GM19324 (cell line): Measurements from ENCODE around the gene ZBTB3.
"Not testable (repeated sequence)": the region's sequence is repeated elsewhere in the genome, so short reads cannot be mapped to it uniquely, and the experiment has no call there.

Experiments used
- ATAC-seq: cut with Tn5 transposase; IDR thresholded peaks from one replicate; pipeline ENCODE4 v1.9.1; 2021; ENCODE audit warnings: mild to moderate bottlenecking, moderate library complexity; ENCODE audit not compliant: unreplicated experiment, low FRiP score

The ZBTB3 gene

DNA sequence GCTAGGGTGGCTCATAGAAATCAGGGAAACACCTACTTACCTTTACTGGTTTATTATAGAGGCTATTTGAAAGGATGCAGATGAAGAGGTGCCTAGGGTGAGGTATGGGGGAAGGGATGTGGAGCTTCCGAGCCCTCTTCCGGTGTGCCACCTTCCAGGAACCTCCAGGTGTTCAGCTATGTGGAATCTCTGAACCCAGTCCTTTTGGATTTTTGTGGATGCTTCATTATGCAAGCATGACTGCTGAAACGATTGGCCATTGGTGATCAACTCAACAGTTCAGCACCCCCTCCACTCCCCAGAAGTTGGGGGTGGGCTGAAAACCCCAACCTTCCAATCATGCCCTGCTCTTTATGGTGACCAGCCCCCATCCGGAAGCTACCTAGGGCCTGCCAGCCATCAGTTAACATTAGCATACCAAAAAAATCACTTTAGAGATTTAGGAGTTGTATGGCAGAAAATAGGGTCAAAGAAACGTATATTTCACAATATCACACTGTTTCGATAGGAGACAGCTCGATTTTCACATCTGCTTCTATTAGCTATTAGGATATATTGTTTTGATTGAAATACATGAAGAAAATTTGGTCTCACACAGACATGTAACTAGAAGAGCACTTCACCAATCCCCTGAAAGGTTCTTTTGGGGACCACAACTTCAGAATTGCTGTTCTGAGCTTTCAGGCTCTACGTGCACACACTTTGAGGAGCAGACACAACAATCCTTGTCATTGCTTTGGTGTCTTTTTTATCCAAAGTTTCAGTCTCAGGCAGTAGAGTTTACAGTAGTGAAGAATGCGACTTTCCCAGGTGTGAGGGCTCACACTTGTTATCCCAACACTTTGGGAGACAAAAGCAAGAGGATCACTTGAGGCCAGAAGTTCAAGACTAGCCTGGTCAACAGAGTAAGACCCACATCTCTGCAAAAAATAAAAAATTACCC, 4.2 kb upstream of the ZBTB3 start:
- no peak for ATAC-seq

DNA sequence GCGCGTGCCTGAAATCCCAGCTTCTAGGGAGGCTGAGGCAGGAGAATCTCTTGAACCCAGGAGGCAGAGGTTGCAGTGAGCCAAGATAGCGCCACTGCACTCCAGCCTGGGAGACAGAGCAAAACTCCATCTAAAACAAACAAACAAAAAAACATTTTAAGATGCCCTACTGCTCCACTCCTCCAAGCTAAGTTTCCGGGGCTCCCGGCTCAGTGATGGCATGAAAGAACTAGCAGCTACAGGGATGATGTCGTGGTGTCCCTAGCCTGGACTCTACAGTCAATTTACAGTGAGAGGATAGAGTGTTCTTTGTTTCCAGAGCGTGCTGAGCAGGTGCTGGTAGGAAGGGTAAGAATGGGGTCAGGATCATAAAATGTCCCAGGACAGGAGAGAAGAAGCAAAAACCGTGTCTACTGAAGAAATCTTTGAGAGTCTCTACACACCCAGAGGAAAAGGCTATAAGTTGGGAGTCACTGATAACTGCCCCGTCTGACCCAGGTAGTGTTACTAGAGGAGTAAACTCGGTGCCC, 1.2 kb upstream of the ZBTB3 start:
- ATAC-seq: no peak

DNA sequence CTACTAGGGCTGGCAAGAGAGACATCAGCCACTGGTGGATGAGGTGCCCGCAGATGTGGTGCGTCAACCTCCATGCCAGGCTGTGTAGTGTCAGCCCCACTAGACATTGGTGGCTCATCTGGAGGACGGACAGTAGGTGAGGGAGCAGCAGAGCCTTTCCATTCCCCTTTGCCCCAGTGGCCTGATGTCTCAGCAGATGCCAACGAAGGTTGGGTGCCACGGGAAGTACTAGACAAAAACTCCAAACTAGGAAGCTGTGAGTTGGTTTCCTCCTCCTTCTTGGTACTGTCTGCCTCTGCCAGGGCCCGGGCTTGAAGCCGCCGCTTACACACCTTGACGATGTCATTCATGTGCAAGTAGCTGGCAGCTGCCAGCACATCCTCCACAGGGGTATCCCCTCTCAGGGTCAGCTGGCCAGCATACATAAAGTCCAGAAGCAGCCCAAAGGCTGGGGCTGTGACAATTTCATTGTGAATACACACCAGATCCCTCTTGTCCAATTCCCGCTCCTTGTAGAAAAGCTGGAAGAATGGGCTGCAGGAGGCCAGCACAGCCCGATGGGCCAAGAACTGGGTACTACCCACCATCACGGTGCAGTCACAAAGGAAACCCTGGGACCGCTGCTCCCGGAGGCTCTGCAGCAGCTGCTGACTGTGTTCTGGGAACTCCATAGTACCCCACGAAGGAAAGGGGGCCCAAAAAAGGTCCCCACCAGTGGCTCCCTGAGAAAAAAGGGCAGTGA, 795 bp downstream of the ZBTB3 start:
- ATAC-seq: no peak

DNA sequence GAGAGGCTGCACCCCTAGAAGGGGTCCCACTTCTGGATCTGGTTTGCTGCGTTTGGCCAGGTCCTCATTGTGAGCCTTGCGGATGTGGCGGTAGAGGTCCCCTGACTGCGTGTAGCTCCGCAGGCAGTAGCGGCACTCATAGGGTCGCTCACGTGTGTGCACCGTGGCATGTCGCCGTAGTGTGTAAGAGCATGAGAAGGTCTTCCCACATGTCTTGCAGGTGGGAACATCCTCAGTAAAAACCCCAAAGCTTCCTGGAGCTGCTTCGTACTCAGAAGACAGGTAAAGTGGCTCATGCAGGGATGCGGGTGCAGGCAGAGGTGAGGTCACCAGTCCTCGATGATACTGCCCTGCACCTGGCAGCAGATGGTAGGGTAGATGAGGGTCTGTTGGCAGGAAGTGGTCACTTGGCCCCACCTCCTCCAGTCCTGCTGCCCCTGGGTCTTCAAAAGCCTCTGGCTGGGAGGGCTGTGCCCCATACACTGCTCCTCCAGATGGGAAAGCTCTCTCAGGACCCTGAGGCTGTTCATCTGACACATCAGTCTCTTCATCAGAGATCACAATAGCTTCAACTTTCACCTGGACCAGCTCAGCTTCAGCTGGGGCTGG, 1.7 kb downstream of the ZBTB3 start:
- ATAC-seq: no peak

DNA sequence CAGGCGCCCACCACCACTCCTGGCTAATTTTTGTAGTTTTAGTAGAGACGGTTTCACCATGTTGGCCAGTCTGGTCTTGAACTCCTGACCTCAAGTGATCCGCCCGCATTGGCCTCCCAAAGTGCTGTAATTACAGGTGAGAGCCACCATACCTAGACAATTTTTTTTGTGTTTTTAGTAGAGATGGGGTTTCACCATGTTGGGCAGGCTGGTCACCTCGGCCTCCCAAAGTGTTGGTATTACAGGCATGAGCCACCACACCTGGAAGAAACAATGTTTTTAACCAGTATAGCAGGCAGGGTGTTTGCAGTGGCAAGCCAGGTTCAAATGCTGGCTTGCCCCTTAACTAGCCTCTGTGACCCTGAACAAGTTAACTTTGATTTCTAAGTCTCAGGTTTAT, 4.0 kb downstream of the ZBTB3 start:
- ATAC-seq: not testable (repeated sequence)

DNA sequence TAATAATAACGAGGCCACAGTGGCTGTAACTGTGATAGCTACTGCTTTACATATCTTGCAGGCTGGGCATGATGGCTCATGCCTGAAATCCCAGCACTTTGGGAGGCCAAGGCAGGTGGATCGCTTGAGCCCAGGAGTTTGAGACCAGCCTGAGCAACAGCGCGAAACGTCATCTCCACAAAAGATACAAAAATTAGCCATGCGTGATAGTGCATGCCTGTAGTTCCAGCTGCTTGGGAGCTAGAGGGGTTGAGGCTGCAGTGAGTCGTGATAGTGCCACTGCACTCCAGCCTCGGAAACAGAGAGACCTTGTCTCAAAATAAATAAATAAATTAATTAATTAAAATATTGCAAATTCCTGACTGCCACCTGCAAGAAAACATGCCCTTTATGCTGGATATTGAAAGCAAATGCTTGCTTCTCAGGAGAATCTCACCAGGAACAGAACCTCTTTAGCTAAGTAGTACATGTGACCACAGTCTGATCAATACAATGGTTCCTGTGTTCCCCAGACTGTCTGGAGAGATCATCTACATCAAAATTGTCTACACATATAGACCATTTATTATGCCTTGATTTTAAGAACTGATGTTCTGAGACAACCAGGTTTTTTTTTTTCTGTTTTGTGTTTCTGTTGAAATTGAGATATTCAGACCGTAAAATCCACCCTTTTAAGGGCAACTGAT, 6.3 kb downstream of the ZBTB3 start:
- ATAC-seq: no peak

DNA sequence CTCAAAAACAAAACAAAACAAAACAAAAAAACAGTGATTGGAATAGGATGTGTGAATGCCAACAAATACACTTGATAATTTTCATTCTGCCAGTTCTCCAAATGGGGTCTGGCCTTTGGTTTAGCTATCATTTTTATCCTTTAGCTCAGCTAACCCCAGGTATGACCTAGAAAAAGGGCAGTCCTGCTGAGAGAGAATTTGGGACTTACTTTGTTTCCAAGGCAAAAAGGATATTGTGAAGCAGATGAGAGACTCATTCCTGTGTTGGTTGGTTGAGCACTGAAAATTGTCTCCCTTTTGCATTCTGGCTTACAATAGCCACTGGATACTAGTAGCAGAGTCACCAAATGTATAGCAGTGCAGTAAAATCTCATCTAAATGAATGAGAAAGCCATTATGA, 16.8 kb downstream of the ZBTB3 start:
- ATAC-seq: no peak

DNA sequence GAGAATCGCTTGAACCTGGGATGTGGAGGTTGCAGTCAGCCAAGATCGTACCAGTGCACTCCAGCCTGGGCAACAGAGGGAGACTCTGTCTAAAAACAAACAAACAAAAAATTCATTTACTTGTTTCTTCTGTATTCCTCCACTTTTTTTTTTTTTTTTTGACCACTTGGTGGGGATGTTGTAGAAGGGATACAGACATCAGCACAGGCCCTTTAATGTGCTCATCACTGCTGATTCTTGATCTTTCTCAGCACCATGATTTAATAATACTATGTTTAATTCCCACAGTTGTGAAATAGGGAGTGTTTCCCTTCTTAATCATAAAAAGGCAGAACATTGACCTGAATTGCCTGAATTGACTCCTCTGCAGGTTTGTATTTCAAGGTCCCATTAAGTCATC, 21.1 kb downstream of the ZBTB3 start:
- ATAC-seq: no peak

DNA sequence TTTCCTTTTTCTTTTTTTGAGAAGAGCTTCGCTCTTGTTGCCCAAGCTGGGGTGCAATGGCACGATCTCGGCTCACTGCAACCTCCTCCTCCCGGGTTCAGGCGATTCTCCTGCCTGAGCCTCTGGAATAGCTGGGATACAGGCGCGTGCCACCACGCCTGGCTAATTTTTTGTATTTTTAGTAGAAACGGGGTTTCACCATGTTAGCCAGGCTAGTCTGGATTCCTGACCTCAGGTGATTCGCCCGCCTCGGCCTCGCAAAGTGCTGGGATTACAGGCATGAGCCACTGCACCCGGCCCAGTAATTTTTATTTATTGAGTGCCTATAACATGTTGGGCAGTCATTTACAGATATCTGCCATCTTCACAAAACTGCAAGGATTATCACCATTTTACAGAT, 23.9 kb downstream of the ZBTB3 start:
- not testable (repeated sequence) for ATAC-seq

DNA sequence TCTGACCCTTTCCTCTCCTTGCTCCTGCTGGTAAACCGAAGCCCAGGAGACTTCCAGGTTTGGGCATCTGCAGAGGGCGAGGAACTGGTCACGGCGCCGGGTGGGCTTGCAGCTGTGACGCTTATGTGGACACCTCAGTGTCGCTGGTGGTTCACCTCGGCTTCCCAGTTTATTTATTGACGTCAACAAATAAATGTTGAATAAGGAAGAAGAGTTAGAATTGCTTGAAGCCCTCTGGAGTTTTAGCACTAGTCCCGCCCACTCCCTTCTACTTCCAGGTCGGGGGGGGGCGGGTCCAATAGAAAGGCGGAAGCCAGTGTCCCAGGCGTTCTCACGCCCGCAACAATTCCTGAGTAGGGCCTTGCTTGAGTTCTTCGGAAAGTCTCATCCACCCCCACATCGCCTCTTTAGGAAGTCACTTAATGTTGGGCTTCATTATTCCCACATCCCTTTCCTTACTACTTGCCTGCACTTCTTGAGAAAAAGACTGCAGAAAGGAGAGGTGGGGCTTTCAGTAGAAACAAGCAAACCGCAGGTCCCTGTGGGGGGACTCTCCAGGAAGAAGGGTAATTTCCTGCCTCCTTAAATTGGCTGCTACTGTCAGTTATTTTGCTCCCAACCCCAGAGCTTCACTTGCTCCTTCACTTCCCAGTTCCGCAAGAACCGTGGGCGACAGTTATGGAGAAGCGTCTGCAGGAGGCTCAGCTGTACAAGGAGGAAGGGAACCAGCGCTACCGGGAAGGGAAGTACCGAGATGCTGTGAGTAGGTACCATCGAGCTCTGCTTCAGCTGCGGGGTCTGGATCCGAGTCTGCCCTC, 25.6 kb downstream of the ZBTB3 start, which contains the start of gene TTC9C:
Gene TTC9C, plus strand, starts transcription at position 316 of the 818 bp plus-strand sequence. Its CDS starts 363 bp downstream, at position 679.
- ATAC-seq: peak; percentile 18

DNA sequence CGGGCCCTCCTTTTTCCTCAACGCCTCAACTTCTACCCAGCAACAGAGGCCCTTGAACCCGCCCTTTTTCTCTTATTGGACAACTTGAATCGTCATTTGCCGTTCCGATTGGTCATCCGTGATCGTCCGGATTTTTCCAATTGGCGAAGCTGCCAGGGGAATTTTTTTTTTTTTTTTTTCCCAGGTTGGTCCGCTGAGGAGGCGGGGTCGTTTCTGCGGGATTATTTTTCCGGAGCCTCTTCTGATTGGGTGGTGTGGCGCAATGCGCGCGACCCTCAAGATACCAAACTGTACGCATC, 26.1 kb downstream of the ZBTB3 start:
- peak; percentile 63 for ATAC-seq

DNA sequence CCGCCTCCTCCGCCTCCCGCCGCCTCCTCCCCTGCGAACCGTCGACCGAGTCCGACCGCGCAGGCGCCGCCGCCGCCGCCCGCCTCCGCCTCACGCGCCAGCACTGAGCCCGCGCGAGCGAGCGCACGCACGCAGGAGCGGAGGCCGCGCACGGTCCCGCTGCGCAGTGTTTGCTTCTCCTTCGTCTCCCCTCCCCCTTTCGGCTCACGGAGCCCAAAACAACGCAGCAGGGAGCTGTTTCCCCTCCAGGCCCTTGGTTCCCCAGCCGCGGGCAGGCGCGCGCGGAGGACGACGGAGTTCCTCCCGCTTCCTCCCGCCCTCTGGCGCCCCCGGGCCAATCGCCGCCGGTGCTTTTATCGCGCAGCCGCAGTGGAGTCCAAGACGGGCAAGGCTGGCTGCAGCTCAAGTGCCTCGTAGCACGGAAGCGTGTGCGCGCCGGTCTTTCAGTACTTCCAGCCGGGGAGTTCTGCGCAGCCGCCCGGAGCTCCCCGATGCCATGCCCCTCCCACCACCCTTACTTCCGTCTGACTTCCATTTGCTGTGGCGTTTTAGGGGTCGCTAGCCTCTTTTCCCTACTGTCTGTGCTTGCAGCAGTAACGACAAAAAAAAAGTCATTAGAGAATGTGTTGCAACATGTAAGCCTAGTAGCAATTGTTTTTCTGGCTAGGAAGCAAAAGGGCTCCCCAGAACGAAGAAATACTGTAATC, 26.6 kb downstream of the ZBTB3 start, which contains the start of gene HNRNPUL2:
Gene HNRNPUL2, minus strand, starts transcription at position 293 of the 707 bp plus-strand sequence. CDS start 301 bp downstream, outside the sequence.
- ATAC-seq: peak; percentile 83

DNA sequence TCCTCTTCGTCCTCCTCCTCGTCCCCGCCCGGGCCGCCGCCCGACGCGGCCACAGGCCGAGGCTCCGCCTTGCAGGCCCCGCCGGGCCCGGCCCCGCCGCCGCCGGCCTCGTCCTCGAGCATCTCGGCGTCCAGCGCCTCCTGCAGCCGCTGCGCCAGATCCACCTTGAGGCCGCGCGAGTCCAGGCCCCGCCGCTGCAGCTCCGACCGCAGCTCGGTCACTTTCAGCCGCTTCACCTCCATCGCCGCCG, 27.1 kb downstream of the ZBTB3 start:
- no peak for ATAC-seq

DNA sequence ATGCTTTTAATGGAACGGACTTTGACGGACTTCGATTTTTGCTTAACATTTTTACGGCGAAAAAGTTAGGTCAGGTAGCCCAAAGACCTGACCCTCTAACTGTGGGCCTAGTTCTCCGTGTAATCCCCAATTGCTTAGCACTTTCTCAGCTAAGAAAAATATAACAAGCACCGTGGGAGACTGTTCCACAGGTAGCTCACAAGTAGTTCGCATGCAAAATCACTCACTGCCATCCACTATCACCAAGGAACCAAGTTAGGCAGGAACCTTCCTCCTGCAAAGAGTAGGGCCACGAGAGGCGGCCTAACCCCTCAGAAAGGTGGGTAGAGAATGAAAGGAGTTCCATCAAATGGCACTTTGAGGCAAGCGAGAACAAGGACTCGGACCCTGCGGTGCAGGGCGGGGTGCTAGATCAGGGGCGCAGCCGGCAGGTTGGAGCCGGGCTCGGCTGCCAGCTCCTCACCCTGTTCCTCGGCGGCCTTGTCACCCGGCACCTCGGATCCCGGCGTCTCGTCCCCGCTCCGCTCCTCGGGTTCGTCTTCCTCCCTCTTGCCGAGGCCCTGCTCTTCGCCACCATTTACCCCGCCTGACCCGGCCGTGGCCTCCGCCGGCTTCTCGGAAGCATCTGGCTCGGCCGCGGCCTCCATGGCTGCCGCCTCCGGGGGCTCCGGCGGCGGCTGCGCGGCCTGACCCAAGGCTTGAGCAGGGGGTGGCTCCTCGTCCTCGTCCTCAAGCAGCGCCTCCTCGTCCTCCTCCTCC, 27.6 kb downstream of the ZBTB3 start:
- no peak for ATAC-seq

DNA sequence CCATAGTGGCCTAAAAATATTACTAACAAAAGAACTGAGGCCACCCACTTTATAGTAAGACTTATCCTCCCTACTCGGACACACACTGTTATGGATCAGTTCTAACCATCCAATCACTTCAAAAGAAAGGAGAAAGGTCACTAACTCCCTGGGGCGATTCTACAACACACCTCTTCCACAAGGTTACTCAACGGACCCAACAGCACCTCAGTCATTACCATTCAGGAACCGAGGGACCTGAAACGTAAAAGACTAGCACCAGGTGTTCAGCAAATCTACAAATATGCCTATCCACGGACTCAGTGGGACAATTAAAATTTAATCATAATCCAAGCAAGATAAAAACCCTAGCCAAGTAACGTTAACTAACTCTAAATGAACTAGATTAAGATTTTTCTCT, 28.3 kb downstream of the ZBTB3 start:
- ATAC-seq: no peak

DNA sequence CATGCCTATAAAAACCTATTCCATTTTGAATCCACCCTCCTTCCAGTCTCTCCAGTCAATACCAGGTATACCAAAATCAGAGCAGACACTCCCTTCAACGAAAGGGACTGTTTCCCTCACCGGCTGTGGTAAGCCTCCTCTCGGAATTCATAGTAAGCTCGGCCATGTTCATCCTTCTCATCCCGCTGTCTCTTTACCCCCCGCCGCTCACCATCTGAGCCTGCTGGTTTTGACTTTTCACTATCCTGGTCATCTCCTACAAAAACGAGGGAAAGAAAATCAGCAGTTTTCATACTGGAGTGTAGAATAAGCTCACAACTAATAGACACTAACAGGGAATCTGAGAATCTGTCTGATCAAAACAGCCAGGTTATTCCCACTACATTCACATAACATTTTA, 29.8 kb downstream of the ZBTB3 start:
- no peak for ATAC-seq

DNA sequence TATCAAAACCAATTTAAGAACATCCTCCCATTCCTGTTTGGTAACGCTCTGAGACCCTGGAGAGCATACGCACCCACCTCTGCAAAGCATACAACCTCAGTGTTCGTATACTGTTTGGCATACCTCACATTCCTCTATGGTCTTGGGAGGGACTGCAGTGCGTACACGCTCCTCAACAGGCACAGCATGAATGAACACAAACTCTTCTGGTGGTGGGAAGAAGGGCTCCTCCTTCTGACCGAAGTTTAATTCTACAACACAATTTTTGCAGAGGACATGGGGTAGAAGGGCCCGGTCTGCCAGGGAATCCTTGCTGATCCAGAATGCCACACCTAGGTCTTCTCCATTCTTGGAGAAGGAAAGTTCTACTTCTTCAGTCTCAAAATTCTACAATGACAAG, 32.0 kb downstream of the ZBTB3 start:
- no peak for ATAC-seq

DNA sequence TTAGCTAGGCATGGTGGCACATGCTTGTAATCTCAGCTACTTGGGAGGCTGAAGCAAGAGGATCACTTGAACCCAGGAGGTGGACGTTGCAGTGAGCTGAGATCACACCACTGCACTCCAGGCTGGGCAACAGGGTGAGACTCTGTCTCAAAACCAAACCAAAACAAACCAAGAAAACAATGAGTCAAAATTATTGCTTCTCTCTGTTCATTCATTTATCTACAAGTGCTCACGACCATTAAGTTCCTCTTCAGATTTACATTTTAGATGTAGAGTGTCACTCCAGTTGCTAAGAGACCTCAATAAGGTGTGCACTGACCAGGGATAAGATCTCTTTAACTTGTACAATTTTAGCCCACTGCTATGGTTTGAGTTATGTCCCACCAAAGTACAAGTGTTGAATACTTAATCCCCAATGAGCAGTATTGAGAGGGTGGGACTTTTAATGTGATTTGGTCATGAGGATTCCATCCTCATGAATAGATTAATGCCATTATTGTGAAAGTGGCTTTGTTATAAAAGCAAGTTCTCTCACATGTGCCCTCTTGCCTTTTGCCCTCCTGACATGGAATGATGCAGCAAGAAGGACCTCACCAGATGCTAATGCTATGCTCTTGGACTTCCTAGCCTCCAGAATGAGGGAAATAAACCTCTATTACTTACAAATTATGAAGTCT, 34.5 kb downstream of the ZBTB3 start:
- ATAC-seq: no peak
